Fibroblast of villous mesenchyme (primary cell): ENCODE results near the gene VPS9D1. TPM values are rescaled to one million over a fixed set of nuclear protein-coding genes. Genes with fewer than 3 reads are reported as not detected.

Experiments used
- DNase-seq: peaks from one replicate; pipeline ENCODE4 v3.0.0-alpha.2; 2010; ENCODE audit warnings: low read depth
- H3K4me3 ChIP-seq: 2 replicates; pipeline ENCODE4 v1.5.1; 2011; ENCODE audit warnings: low read depth, mild to moderate bottlenecking, low read length
- total RNA-seq: library from RNA; depleted of rRNA; stranded (reverse); fragments of >200 nt; gene quantifications from 2 replicates; pipeline ENCODE4 v1.2.3, GENCODE V29; 2012
- TF ChIP-seq, protein P1 (sequence below): IDR thresholded peaks from 2 replicates; pipeline ENCODE4 v1.5.1; 2012; ENCODE audit warnings: low read depth, mild to moderate bottlenecking, low read length; ENCODE audit not compliant: insufficient read depth

VPS9D1 gene
- total RNA-seq, 1 donor, result 9.9 TPM

GRCh38 chr16:89732918-89733242, 12.2 kb upstream of the VPS9D1 start:
- TF ChIP-seq, protein P1, sequence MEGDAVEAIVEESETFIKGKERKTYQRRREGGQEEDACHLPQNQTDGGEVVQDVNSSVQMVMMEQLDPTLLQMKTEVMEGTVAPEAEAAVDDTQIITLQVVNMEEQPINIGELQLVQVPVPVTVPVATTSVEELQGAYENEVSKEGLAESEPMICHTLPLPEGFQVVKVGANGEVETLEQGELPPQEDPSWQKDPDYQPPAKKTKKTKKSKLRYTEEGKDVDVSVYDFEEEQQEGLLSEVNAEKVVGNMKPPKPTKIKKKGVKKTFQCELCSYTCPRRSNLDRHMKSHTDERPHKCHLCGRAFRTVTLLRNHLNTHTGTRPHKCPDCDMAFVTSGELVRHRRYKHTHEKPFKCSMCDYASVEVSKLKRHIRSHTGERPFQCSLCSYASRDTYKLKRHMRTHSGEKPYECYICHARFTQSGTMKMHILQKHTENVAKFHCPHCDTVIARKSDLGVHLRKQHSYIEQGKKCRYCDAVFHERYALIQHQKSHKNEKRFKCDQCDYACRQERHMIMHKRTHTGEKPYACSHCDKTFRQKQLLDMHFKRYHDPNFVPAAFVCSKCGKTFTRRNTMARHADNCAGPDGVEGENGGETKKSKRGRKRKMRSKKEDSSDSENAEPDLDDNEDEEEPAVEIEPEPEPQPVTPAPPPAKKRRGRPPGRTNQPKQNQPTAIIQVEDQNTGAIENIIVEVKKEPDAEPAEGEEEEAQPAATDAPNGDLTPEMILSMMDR, result no peak
- H3K4me3 ChIP-seq, result no peak overlapping the region
- DNase-seq, result no peak

- no peak overlapping the region for H3K4me3 ChIP-seq
- DNase-seq, result no peak
- TF ChIP-seq, protein P1, result no peak
These were observed 11.6 kb upstream of the VPS9D1 start for GRCh38 chr16:89732142-89732917.

- DNase-seq, result no peak
- H3K4me3 ChIP-seq, result no peak overlapping the region
- TF ChIP-seq, protein P1, result no peak
These were observed 10.0 kb upstream of the VPS9D1 start for GRCh38 chr16:89730610-89731234.

DNA sequence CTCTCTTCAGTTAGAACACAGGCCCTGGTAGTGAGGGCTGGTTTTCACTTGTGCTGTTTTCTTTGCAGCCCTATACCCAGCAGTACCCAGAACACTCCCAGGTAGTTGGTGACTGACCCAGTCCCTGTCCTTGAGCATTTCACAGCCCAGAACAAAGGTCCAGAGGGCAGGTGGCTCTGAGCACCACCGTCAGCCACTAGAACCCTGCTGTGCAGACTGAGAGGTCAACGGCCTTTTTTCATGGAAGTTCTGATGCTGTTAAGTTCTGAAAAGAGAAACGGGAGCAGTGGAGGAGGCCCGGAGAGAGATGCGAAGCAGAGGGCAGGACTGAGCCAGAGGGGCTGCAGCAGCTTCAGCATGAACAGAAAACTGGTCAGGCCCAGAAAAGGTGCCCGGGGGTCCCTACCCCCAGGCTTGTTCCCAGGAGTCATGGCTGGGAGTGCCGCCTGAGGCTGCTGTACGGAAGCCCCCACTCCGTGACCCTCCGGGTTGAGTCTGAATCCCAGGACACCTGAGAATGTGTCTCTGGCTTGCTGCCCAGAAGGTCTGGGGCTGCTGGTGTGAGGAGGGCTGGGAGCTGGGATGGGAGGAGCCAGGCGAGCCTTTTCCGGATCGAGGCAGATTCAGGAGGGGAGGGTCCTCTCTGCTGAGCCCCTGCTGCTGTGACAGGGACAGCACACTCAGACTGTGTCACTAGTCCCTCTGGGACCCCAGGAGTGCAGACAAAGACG, 9.3 kb upstream of the VPS9D1 start:
- no peak for DNase-seq
- H3K4me3 ChIP-seq, result no peak overlapping the region
- TF ChIP-seq, protein P1, result no peak

- TF ChIP-seq, protein P1, result no peak
- H3K4me3 ChIP-seq, result no peak overlapping the region
- no peak for DNase-seq
These were observed 8.6 kb upstream of the VPS9D1 start for GRCh38 chr16:89729293-89729692.

GRCh38 chr16:89727406-89728120, 6.9 kb upstream of the VPS9D1 start:
- H3K4me3 ChIP-seq, result no peak overlapping the region
- TF ChIP-seq, protein P1, result no peak
- no peak for DNase-seq
